Activated gamma-delta T cell treated with anti-CD3 and anti-CD28 coated beads, Interleukin-2, amount 50 U/mL, for 16 hours (primary cell): ENCODE measurements around the gene ETFA.
"Not testable (repeated sequence)": the region's sequence is repeated elsewhere in the genome, so short reads cannot be mapped to it uniquely, and the experiment has no call there.

Experiments used
- DNase-seq: peaks from one replicate; pipeline ENCODE4 v3.0.0-alpha.2; 2020; ENCODE audit warnings: low read depth

Gene ETFA

DNA sequence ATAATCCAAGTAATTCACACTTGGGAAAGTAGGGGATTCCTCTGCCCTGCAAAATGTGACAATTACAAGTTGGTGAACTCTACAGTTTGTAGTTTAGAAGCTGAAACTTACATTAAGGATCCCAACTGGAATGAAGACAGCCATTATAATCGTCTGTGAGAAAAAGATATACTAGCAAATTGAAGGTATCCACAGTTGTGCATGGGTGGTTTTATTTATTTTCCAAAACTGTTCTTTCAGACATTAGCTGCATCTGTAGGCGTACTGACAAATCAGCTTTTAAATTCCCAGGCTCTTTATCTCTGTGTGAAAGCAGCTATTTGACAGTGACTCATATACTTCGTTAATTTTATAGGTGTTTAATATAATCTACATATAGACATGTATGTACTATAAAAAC, 12.8 kb upstream of the ETFA start:
- no peak for DNase-seq

DNA sequence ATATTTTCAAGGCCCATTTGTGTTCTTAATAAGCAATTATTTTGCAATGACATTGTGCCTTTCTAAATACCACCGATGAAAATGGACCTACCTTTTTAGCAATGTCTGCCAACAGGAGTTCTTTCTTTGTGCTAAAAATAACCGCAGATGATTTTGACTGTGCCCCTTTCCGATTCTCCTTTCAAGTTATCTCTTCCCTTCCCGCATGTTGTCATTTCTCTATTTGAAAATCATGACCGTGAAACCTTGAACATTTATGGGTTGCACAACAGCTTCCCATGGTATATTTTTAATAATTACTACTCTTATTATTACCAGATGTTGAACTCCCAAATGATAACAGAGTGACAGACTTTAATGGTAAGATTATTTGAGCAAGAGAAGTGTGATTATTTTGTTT, 10.3 kb upstream of the ETFA start:
- no peak for DNase-seq

DNA sequence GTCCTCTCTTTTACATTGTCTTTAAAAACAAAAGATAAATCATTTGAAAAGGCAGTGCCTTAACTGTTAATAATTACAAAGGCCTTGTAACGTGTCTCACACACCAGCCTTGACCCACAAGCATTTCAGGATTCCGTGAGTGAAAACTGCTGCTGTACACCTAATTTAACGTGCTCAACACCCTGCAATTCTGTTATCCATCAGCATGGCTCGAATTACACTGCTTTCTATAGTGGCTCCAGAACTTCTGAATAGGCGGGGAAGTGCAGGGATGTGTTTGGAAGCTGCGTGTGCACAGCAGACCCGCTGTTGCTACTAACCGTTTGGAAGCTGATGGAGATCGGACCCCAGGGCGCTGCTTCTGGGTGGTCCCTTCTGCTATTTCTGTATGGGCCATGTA, 9.9 kb upstream of the ETFA start:
- no peak for DNase-seq

DNA sequence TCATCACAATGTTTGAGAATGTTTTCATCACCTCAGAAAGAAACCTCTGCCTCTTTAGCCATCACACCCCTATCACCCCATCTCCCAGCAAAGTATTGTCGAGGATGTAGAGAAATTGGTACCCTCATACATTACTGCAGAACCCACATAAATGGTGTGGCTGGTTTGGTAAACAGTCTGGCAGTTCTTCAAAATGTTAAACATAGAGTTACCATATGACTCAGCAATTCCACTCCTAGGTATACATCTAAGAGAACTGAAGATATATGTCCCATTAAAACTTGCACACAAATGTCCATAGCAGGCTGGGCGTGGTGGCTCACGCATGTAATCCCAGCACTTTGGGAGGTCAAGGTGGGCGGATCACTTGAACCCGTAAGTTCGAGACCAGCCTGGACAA, 8.7 kb upstream of the ETFA start:
- no peak for DNase-seq

DNA sequence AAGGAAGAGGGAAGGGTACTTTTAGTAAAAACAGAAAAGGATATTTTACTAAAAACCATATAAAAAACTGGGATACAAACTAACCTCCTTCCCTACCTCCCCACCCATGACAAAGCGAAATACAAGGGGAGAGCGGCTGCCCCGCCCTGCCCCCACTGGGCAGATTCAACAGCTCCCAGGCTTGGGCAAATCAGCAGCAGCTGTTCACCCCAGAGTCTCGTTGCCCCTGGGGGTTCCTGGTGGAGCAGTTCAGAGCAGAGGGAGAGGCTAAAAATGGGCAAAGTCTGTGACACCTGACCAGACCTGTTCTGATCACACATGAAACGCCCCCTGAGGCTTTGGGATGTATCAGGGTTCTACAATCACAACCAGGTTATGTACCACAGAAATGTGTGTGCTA, 2.5 kb upstream of the ETFA start:
- no peak for DNase-seq

DNA sequence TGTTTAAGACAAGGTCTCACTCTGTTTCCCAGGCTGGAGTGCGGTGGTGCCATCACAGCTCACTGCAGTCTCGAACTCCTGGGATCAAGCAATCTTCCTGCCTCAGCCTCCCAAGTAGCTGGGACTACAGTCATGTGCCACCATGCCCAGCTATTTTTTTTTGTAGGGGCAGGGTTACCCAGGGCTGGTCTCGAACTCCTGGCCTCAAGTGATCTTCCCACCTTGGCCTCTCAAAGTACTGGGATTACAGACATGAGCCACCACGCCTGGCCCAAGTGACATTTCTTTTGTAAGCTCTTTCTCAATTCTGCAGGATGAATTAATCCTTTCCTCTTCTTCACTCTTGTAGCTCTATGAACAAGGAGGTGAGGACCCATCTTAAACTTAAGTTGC, 1.9 kb upstream of the ETFA start:
- not testable (repeated sequence) for DNase-seq

DNA sequence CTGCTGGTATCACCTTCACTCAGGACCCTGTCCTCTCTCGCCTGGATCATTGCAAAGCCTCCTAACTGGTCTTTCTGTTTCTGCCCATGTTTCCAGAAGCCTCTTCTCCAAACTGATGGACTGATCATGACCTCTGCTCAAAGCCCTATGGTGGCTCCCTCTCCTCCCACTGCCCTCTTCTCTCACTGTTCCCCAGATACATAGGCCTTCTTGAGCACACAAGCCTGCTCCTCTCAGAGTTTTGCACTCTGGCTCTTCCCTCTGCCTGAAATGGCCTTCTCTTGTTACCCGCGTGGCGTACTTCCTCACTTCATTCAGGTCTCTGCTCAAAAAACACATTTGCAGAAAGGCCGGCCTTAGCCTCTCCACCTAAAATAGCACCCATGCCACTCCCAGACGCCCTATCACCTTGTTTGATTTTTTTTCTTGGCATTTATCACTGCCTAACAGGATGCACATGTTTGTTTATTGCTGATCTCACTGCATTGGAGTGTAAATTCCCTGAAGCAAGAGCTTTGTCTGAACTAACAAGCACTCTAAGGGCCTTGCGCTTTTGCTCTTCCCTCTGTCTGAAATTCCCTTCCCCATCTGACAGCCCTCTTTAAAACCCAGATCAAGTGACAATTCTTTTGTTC, 1.4 kb upstream of the ETFA start:
- DNase-seq = no peak

DNA sequence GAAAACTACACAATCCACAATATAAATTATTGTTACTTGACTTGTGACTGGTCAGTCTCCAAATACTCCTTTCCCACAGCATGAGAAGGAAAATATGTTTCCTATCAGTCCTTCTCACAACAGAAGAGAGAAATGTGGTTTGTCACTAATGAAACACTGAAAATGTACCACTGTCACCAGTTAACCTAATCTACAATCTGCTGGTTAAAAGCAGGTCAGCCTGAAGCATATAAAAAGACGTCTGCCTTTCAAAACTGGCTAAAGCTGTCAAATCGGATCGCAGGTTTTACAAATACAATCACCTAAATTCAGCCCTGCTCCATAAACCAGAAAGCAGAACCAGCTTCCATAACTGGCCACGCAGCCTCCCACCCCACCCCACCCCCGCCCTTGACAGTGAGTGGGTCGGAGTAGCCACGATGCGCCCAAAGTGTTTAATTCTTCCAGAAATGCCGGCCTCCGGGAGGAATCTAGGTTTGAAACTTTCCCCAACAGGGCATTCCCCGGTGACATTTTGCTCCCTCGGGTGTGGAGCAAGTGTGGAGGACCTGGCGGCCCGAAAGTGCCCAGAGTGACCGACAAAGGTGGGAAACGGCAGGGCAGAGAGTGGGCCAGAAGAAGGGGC, 682 bp downstream of the ETFA start:
- no peak for DNase-seq

DNA sequence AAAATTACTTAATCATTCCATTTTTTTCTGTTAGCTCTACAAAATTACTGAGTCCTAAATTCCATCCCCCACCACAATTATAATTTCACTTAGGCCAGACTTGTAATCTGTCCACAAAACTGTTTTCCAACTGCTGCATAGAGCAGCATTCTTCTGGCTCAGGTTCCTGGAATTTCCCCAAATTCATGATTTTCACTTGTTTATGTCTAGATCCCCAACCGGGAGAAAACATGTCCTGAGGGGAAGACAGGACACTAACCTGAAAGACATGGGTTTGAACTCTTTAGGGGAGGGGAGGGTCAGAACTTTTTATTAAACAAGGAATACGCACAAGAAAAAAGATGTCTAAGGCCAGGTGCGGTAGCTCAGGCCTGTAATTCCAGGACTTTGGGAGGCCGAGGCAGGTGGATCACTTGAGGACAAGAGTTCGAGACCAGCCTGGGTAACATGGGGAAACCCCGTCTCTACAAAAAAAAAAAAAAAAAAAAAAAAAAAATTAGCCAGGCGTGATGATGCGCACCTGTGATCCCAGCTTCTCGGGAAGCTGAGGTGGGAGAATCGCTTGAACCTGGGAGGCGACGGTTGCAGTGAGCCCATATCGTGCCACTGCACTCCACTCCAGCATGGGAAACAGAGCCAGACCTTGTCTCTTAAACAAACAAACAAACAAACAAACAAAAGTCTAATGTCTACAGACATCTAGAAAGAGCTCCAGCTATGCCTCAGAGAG, 1.5 kb downstream of the ETFA start:
- no peak for DNase-seq

DNA sequence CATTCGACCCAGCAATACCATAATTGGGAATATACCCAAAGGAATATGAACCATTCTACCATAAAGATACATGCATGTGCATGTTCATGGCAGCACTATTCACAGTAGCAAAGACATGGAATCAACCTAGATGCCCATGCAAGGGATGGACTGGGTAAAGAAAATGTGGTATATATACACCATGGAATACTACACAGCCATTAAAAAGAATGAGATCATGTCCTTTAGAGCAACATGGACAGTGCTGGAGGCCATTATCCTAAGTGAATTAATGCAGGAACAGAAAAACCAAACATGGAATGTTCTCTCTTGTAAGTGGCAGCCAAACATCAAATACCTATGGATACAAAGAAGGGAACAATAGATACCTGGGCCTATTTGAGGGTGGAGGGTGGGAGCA, 7.4 kb downstream of the ETFA start:
- DNase-seq = no peak

DNA sequence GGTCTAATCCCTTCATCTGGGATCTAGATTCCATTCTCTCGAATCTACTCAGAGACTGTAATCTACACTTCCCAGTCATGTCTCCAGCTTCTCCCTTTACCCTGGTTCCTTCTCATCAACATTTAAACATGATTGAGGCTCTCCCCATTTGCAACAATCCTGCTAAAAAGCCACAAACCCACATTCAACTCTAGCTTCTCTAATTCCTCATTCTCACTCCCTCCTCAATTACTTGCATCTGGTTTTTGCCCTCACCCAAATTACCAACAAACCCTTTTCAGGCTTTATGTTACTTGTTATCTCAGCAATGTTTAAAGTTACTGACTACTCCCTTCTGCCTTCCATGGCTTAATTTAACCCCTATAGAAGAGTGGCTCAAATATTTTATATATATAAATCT, 11.5 kb downstream of the ETFA start:
- DNase-seq = no peak

DNA sequence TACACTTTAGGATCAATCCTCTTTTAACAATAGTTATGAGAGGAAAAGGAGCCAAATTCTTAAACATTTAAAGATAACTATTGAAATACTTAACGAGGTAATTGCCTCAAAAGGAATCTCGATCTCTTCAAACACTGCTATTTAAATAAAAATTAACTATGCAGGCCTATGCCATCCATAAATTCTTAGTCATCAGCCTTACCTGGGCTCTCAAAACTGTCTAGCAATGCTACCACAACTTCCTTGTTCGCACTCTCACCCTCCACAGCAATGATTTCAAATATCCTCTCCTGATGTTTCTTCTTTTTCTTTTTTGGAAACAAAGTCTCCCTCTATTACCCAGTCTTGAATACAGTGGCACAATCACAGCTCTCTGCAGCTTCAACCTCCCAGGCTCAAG, 12.3 kb downstream of the ETFA start:
- DNase-seq = no peak

DNA sequence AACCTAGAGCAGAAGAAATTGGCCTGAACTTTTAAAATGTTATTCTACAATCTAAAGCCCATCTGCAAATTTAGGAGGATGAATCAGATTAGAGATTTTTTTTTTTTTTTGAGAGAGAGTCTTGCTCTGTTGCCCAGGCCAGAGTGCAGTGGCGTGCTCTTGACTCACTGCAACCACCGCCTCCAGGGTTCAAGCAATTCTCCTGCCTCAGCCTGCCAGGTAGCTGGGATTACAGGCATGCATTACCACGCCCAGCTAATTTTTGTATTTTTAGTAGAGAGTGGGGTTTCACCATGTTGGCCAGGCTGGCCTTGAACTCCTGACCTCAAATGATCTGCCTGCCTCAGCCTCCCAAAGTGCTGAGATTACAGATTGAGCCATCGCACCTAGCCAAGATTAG, 13.3 kb downstream of the ETFA start:
- not testable (repeated sequence) for DNase-seq

DNA sequence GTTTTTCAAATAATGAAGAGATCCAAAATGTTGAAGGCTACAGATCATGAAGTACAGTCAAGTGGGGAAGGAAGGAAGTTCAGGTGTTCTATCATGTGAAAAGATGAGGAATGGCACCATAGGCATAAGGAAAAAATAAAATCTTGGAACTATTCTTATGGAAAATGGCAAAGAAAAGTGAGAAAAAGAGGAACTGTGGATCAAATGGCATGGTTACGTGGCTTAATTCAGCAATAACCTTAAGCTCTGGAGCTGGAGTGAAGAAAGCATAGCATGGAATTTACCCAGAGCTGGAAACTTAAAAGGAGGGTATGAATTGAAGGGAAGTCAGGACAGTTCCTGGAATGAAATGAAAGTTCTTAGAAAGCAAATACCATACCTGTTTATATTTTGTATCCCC, 14.4 kb downstream of the ETFA start:
- DNase-seq = no peak

DNA sequence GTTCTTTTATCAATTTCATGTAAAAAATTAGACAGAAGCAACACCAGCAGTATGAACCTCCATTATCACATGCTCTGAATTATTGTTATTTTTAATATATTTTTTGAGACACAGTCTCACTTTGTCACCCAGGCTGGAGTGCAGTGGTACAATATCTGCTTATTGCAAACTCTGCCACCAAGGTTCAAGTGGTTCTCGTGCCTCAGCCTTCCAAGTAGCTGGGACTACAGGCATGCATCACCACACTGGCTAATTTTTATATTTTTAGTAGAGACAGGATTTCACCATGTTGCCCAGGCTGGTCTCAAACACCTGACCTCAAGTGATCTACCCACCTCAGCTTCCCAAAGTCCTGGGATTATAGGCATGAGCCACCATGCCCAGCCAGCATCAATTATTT, 16.8 kb downstream of the ETFA start:
- DNase-seq = not testable (repeated sequence)

DNA sequence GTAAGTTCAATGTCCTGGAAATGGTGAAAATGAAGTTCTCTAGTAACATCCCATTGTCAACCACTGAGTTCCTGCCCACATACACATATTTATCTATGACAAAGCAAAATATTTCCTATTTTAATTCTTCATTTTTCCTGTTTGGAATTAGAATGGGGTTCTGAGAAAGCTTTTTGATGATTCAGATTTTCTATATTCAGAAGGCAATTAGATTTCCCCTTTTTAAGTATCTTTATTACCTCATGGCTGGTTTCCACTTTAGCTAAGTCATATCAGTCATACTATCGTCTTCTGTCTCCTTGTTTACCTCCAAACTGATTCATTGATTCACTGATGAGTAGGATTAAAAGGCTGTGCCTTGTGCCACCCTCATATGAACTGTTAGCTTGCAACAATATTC, 17.9 kb downstream of the ETFA start:
- no peak for DNase-seq

DNA sequence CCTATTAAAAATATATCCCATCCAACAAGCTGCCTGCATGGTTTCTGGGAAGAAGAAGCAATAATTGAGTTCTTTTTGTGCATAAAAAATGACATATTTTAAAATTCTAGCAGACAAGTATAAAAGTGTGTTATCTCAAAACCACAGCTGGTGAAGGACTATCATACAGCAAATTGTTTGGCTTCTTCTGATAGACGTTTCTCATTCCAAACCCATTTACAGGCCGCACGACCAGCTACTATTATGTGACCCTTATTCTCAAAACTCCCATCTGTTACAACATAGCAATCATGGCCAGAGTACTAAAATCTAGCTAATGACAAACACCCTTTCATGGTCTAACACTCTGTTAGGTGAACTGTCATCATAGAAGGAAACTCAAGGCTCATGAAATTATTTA, 21.7 kb downstream of the ETFA start:
- no peak for DNase-seq

DNA sequence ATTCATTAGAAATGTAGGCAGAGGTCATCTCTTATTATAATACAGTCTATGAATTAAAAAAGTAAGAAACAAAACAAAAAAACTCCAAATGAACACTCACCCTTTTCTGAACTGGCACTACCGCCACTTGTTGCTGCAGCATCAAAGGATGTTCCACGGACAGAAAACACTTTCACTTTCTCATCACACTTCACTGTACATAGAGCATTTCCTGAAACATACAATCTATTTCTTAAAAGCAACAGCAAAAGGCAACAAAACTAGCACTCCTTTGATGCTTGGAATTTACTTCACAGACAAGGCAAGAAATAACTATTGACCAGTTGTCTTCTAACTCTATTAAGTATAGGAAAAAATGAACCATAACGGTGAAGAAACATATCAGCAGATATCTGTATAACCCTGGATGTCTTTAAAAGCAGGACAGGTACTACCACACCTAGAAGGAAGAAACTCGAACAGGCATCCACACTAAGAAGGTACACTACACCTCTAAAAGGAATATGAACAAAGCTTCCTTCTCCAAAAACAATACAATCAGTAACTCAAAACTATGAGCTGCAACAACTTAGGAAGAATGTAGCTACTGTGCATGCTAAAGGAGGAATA, 24.9 kb downstream of the ETFA start:
- DNase-seq = peak; percentile 8

DNA sequence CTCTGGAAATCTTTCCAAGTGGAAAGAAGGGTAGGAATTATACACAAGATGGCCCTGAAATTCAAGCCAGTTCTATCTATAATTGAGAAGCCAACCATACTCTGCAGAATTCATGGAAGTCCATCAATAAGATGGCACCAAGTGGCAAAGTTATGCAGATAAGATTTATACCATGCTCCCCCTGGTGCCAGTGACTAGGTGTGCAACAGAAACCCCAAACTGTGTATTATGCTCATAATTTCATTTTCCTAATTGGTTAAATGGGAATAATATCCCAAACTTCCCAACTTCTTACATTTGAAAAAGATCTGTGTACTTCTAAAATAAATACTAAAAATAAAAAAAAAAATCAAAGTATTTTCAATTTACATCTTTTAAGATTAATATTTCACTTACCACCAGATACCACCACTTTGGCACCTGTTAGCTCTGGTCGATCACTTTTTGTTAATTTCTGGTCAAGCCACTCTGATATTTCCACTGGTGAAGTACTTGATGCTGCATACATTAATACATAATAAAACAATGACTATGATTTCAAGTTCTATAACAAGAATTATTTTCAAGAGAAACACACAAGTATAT, 25.9 kb downstream of the ETFA start:
- DNase-seq = no peak

DNA sequence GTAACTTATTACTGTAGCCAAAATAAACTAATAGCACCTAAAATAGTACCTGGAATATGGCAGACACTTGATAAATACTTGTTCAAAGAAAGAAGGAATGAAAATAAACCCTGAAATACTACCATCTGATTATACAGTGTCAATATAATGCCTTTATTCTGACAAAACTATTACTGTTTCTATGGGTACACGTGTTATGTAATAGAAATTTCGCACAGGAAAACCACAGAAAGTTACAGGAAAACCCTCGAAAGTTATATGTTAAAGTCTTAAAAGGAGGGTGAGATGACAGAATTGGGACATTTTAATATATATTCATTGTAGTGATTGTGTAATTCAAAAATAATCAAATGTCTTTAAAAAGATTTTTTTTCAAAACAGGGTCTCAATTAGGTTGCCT, 28.8 kb downstream of the ETFA start:
- no peak for DNase-seq

DNA sequence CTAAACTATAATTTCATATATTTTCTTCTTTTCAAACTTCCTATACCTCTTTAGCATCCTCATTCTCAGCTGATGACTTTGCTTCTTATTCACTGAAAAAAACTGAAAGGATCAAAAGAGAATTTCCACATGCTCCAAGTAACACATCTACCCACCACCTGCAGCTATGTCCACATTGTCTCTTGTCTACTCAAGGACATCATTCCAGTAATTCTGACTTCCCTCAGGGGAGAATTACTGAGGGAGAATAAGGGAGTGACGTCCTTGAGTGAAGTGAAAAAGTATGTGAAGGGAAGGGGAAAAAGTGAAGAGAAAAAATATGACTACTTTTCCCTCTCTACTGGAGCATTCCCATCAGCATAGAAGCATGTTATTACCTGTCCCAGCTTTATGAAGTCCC, 32.6 kb downstream of the ETFA start:
- no peak for DNase-seq

DNA sequence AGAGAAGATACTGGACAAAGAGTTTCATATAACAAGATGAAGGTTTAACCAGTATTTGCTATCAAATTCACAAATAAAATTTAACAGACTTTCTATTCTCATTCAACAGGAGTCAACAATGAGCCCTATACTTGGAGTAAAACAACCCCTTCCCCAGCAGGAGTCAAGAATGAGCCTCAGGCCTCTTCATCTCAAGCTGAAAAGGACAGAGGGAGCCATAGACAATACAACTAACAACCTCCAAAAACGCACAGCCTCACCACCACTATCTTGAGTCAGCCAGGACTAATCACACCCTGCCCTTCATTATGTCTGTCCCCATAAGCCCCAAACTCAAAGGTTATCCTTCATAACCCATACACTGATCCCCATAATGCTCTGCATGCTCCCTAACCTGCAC, 36.4 kb downstream of the ETFA start:
- DNase-seq = no peak

DNA sequence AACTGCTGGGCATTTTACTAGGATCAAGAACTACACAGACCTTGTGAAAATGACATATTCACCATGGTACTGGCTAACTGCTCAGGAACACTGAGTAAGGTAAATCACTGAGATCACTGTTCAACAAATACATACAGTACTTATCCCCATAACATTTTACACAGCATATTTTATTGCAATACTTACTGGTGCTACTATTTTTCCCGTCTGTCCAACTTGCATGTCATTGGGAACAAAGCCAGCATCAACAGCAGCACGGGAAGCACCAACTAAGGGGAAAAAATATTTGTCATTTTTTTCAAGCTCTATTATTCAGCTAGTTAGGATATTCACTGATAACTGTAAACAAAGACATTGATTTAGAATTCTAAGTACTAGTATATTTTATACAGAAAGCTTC, 37.0 kb downstream of the ETFA start:
- DNase-seq = no peak
